Testis (tissue), 2 donors: ENCODE results near the gene NEXN.

ENCODE experiments used
- POLR2A ChIP-seq: fragments of 450-650 bp; IDR thresholded peaks from one replicate; pipeline ENCODE4 v1.6.1; 2017; ENCODE audit warnings: antibody characterized with exemption, mild to moderate bottlenecking, moderate library complexity
- TF ChIP-seq, protein P1 (sequence below), 3 experiments: fragments of 450-650 bp in 2 of 3; fragments of 200-600 bp in 1 of 3; sonication (generic) in 1 of 3; IDR thresholded peaks; one replicate each; pipeline ENCODE4 v1.5.1; 2016 to 2019; ENCODE audit warnings: antibody characterized with exemption in 3 of 3, mild to moderate bottlenecking in 2 of 3, moderate library complexity in 1 of 3

- TF ChIP-seq POLR2A, result no peak
- TF ChIP-seq, protein P1, sequence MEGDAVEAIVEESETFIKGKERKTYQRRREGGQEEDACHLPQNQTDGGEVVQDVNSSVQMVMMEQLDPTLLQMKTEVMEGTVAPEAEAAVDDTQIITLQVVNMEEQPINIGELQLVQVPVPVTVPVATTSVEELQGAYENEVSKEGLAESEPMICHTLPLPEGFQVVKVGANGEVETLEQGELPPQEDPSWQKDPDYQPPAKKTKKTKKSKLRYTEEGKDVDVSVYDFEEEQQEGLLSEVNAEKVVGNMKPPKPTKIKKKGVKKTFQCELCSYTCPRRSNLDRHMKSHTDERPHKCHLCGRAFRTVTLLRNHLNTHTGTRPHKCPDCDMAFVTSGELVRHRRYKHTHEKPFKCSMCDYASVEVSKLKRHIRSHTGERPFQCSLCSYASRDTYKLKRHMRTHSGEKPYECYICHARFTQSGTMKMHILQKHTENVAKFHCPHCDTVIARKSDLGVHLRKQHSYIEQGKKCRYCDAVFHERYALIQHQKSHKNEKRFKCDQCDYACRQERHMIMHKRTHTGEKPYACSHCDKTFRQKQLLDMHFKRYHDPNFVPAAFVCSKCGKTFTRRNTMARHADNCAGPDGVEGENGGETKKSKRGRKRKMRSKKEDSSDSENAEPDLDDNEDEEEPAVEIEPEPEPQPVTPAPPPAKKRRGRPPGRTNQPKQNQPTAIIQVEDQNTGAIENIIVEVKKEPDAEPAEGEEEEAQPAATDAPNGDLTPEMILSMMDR (IDR thresholded peaks at IDR 0.05), result no peak
These were observed 68.0 kb downstream of the NEXN start for GRCh38 chr1:77956464-77956863.
